ENCODE results near the gene LRP3.
A peak's percentile ranks its signal among the peaks of the same experiment; 100 is the strongest.
"Not testable (repeated sequence)": the region's sequence is repeated elsewhere in the genome, so short reads cannot be mapped to it uniquely, and the experiment has no call there.

Gene LRP3

DNA sequence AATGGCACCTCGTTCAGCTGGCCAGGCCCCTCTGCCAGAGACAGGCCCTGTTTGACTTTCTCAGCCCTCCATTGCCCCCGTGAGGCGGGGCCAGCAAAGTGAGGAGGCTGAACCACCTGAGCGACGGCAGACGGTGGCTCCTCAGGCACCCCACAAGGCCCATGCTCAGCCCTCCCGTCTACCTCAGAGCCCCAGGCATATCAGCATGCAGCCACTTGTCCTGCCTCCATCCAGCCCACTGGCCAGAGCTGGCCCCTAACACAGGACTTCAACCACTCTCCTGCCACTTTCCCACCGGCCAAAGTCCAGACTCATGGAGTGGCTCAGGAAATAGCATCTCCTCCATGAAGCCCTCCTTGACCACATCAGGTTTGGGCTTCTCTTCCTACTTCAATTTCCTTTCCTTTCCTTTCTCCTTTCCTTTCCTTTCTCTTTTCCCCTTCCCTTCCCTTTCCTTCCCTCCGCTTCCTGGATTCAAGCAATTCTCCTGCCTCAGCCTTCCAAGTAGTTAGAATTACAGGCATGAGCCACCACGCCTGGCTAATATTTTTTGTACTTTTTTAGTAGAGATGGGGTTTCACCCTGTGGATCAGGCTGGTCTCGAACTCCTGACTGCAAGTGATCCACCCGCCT, 22.2 kb downstream of the LRP3 start:
- DNase-seq = no peak

DNA sequence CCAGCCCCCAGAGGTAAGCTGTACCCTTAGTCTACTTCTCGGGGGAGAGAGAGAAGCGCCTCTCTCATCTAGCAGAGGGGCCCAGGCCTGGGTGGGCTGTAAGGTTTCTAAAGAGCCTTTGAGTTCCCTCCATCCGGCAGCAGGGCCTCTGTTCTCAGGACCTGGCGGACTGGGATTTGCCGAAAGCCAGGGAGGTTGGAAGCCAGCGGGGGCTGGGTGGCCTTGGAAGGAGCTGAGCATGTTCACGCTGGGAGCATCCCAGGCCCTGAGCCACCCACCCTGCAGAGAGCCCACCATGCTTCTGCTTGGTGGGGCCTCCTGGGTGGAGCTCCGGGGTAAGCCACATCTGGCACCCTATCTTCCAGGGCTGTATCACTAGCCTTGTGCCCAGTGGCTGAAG, 23.8 kb downstream of the LRP3 start:
- peak in 12 of 58 donors; percentile 13 to 74 (median 45) for DNase-seq

DNA sequence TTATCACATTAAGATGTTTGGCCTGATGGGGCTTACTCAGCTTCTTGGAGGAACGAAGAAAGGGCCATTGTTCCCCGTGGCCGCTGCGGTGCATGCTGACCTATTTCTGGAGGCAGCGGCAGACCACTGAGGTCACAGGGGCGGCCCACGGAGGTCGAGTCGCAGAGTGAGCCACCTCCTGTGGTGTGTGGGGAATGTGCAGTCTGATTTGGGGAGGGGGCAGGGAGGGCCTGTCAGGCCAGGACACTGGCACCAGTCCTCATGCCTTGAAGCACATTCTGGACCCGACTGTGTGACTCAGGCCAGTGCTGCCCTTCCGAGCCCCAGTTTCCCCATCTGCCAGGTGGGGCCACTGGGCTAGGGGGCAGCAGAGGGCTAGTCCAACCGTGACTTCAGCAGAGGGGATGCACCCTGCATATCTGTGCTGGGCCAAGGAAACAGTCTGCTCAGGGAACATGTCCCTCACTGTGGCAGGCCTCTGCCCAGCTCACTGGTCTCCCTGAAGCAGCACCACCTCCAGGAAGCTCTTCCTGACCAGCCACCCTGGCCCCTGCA, 25.2 kb downstream of the LRP3 start:
- peak in 10 of 58 donors; percentile 10 to 54 (median 36) for DNase-seq

DNA sequence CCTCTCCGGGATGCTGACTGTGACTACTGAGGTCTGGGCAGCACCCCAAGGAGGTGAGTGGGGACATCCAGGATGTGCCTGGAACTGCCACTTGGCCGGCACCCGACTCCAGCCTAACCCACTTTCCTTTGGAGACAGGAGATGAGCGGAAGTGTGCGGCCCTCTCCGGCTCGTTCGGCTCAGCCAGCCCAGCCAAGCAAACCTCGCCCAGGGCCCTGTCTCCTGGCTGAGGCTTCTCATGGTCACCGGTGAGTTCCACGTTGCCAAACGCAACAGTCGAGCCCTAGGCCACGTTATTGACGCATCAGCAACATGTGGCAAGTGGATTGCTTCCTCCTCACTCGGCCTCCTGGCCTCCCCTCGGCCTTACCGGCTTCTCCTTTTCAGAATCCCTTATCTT, 26.0 kb downstream of the LRP3 start:
- no peak for DNase-seq

DNA sequence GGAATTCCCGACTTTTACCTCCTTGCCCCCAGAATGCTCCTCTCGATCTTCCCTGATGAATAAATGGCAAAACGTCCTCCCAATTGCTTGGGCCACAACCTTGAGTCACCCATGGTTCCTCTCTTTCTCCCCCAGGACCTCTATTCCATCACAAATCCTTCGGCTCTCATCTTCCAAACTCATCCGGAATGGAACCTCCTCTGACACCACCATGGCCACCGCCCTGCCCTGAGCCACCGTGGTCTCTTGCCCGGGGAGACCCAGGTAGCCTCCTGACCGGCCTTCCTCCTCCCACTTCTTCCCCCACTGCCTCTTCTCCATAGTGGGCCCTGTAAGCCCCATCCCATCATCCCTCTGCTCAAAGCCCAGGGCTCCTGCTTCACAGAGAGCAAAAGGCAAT, 26.6 kb downstream of the LRP3 start:
- DNase-seq = no peak

DNA sequence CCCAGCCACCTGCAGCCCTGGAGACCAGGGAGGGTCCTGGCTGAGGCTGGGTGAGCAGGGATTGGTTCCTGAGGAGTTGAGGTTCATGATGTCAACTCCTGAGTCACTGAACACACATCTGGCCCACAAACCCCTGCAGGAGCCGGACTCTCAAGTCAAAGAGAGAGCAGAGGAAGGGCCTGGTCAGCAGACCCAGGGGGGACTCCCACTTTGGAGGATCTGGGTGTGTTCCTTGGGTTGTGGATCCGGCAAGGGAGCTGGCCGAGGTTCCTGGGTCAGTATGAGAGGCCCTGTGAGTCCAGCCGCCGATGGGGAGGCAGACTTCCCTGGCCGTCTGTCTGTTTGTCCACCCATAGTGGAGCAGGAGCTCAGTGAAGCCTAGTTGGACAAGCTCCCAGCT, 27.5 kb downstream of the LRP3 start:
- peak in 4 of 58 donors; percentile 17 to 21 (median 19) for DNase-seq

DNA sequence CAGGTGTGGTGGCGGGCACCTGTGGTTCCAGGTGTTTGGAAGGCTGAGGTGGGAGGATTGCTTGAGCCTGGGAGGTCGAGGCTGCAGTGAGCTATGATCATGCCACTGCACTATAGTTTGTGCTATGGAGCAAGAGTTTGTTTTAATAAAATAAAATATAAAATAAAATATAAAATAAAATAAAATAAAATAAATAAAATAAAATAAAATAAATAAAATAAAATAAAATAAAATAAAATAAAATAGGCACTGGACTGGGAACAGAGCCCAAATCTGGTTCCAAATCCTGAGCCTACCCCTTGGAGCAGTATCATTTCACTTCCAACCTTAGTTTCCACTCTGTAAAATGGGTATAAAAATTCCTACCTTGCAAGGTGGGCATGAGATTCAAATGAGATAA, 28.1 kb downstream of the LRP3 start:
- not testable (repeated sequence) for DNase-seq

DNA sequence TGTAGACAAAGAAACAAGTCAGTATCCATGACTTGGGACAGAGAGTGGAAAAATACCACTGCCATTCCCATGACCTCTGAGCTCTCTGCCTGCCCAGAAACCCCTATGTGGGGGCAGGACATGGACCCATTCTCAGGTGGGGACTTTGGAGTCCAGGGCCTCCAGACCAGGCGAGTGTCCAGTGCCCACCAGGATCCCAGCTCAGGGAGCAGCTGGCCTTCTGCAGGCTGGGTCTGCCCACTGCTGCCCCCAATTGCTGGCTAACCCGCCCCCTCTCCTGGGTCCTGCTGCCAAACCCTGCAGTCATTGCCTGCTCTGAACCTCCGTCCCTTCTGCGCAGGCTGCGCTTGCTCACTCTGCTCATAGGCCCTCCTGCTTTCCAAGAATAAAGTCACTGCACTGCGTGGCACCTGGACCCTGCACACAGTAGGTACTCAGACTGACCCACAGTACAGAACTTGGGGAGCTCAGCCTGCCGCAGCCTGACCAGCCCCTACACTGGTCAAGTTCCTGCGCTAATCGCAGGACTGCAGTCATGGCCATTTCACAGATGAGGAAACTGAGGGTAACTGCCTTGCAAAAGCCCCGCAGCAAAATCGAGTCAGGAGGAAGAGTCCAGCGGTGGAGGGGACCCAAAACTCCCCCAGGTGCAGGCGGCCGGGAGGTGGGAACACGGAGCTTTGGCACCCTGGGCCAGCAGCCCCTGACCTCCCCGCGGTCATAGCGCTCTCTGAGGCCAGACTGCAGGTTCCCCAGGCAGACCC, 30.7 kb downstream of the LRP3 start:
- DNase-seq = no peak

DNA sequence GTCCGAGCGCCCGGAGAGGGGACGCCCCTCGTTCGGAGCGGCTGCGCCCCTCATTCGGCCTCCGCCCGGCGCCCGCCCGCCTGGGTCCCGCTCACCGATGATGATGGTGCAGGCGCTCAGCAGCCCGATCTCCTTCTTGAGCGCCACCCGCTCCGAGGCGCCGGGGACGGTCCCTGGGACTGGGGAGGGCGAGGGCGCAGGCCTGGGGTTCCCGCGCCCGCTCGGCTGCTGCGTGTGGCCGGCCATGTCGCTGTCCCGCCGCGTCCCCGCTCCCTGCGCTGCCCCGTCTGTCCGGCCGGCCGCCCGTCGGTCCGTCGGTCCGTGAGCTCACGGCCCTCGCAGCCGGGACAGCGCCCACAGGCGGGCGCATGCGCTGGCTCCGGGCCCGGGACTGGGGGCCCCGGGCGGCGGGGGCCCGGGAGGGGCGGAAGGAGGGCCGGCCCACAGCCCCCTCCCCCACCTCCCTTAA, 31.4 kb downstream of the LRP3 start, which contains the start of gene SLC7A10:
Gene SLC7A10, minus strand, starts transcription at position 393 of the 469 bp plus-strand sequence. Its CDS starts 147 bp downstream, at position 246.
- no peak for DNase-seq

DNA sequence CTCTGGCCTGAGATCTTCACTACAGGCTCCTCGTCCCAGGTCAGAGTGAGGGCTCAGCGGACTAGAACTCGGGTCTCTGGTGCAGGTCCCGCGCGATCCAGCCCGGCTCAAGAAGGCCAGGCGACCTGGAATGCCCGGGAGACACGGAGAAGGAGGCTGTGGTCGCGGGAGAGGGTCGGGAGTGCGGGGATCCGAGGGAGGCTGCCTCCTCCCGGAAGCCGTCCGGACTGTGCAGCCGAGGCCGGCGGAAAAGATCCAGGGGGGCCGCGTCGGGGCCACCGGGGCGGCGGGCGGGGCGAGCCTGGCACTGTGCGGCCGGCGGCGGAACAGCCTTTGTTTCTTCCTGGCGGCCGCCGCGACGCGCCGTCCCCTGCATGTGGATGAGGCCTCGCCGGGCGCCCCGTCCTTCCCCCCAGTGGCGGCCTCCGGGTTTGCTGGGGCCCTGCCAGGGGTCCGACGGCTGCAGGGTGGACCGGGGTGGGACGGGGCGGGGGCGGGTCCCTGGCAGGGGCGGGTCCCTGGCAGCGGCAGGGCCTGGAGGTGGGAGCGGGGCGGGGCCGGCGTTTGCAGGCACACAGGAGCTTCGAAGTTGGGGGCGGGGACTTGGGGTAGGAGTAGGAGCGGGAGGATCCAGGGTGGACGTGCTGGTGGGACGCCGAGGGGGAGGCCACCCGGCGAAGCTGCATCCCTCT, 32.6 kb downstream of the LRP3 start:
- peak in 6 of 58 donors; percentile 8 to 45 (median 28) for DNase-seq

DNA sequence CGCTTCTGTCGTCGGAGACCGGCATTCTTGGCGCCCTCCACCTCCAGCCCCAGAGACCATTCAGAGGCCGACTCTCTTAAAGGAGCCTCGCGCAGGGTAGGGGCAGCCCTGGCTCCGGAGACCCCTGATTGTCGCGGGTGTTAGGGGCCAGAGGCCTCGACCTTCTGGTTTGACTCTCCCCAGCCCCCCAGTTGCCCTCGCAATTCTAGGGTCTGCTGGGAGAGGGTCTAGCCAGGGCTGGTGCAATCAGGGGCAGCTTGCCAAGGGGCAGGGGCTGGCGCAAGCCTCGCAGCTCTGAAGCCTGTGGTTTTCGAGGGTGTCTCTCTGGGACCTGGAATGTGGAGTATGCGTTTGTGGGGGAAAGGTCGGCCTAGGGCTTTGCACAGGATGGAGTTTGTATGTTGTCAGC, 33.1 kb downstream of the LRP3 start:
- no peak for DNase-seq

DNA sequence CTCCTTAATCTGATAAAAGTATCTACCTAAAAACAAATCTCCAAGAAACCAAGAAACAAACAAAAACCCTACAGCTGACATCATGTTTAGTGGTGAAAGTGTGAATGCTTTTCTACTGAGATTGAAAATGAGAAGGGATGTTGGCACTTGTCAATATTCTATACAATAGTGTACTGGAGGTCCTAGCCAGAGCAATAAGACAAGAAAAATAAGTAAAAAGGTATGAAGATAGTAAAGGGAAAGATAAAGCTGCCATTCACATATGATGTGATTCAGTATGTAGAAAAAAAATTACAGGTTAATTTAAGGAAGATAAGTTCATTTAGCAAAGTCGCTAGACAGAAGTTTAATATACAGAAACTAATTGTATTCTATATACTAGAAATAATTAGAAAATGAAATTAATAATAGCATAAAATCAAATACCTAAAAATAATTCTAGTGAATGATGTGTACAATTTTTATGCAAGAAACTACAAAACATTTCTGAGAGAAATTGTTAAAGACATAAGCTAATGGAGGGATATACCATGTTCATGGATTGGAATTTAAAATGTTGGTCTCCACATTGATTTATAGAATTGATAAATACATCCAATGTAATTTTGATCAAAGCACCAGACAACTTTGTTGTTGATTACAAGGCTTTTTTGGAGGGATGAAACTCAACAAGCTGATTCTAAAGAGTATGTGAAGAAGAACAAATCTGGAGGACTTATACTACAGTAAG, 33.9 kb downstream of the LRP3 start:
- no peak for DNase-seq

DNA sequence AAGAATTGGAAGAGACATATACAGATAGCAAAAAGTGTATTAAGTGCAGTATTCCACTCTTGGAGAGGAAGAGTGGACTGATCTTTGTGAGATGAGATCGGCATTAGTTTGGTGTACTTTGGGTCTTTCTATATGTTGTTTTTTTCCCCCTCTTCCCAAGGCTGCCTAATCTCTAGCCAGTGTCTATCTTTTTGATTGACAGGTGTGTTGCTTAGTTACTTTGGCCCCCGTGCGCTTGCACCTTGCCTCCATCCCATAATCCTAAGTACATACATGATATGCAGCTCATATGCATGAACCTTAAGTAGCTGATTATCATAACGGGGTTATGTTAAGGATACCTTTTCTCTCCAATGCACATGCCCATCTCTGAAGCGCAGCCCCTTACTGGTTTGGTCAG, 35.8 kb downstream of the LRP3 start:
- no peak for DNase-seq

DNA sequence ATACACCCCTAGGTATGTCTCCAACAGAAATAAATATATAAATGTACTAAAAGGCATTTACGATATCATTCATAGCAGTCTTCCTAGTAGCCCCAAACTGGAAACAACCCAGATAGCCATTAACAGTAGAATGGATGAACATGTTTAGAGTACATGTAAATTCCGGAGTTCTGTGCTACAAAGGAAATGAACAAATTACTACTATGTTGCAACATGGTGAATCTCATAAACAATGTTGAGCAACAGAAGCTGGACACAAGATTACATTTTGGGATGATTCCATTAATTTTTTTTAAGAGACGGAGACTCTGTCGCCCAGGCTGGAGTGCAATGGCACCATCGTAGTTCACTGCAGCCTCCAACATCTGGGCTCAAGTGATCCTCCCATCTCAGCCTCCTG, 37.4 kb downstream of the LRP3 start:
- DNase-seq = no peak

DNA sequence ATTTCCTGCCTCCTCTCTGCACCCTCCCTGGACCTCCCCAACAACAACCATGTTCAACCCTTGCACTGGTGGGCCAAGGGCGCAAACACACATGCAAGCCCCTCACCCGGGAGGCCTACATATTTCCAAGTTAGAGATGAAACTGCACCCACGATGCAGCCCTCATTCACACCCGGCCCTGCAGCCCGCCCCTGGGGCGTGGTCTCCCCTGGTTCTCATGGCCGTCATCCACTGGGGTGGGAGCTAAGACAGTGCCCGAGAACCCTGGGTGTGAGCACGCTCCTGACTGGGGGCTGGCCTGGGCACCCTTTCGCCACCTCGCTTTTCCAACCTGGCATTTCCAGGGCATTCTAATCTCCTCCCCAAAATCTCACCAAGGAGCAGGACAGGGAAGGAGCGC, 38.5 kb downstream of the LRP3 start:
- no peak for DNase-seq

DNA sequence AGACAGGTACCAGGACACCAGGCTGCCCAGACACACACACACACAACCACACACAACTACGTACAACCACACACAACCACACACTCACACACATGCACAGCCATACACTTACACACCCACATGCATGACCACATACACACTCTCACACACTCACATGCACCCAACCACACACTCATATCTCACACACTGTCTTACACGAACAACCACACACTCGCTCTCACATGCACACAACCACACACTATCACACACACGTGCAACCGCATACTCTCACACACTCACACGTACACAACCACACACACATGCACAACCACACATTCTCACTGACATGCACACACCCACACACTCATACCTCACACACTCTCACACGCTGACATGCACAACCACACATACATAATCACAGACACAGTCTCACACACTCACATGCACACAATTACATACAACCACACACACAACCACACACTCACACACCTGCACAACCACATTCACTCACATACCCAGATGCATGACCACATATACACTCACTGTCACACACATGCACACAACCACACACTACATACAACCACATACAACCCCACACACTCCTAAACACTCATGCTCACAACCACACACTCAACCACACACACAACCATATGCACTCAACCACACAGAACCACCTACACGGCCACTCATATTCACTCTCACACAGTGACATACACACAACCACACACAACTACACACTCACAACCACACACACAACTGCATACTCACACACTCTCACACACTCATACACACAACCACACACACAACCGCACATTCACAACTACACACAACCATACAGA, 39.1 kb downstream of the LRP3 start:
- DNase-seq = no peak

DNA sequence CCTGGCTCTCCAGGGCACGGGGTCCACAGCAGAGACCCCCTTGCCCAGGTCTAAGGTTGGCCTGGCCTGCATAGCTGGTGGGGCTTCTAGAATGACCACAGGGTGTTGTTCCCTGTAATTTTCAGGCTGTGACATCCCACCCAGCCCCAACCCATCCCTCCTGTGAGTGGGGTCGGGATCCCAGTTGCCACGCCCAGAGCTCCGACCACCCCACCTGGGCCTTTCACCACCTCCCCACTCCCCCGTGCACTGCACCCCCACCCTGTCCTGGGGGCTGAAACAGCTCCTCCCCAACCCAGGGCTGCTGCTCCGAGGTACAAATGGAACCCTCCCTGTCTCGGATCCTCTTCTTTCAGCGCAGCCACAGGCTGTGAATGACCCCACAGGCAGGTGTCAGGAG, 40.0 kb downstream of the LRP3 start:
- DNase-seq = no peak

DNA sequence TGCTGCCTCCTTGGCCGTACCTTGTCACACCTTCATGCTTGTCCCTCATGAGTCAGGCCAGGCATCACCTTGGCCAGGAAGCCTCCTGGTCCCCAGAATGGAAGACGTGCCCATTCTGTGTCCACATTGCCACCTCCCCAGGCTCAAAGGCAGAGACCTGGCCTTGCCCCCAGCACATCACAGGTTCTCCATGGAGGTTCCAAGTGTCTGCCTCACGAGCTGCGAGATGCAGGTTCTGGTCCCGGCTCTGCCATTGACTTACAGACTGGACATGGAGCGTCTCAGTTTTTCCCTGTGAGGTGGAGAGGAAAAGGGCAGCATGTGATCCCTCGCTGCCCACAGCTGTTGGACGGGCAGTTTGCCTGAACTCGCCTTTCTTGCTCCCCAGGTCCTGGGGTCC, 40.6 kb downstream of the LRP3 start:
- DNase-seq = no peak

DNA sequence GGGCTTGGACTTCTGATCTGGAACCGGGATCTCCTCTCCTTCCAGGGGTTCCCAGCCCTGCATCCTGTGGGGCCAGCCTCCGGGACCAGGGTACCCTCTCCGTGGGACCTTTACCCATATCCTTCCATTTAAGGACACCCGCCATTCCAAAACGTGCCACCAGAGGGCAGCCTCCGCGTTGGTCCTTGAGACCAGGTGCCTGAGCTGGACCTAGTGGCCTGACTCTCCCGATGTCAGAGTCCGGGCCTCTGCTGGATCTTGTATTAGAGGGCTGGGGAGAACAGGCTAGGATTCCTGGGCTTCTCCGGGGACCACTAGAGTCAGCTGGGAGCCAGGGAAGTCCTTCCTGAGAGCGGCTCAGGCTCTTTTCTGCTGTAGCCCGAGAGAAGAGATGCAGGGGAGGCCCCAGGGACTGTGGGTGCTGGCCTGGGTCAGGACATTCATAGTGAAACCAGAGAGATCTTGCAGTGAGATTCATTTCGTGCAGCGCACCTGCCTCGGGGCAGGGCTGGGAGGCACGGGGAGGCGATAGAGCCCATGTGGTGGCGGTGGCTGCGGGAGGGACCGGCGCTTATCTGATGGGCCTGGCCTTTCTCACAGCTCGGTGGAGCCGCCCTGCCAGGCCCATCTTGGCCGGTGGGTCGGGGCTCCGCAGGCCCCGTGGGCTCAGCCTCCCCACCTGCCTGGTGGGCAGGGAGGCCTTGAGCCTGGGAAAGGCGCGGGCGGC, 41.3 kb downstream of the LRP3 start:
- peak in 46 of 58 donors; percentile 16 to 87 (median 44) for DNase-seq

DNA sequence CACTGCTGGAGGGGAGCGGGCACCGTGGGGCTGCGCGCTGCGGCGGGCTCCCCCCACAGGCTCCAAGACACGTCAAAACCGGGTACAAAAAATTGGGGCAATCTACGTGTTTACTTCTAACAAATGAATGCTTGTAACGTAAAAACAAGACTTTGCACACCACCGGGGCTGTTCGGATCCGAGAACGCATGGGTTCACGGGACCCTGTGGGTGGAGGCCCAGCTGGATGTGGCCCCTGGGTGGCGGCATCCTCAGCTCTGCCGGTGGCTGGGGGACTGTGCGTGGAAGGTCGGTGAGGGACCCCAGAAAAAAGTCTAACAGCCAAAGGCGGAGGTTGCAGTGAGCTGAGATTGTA, 41.8 kb downstream of the LRP3 start:
- DNase-seq = no peak

Data from anterior cingulate cortex (tissue), 58 donors.